H1 (cell line): ENCODE data around the gene TLE1. TPM values are rescaled to one million over a fixed set of nuclear protein-coding genes. Genes with fewer than 3 reads are reported as not detected.

Experiments
- CTCF ChIA-PET: fragments of 300-600 bp; sonication (Branson Sonifier 250); formaldehyde crosslinking; loops from one replicate; lab custom pipeline; 2021; ENCODE audit not compliant: partially characterized antibody; lab: Charles Lee
- POLR2A ChIA-PET: fragments of 300-600 bp; sonication (Branson Sonifier 250); formaldehyde crosslinking; loops from one replicate; lab custom pipeline; 2021; ENCODE audit warnings: inconsistent platforms; ENCODE audit not compliant: partially characterized antibody; lab: Charles Lee
- DNase-seq, 2 experiments: peaks; one replicate each; pipeline versions ENCODE4 v3.0.0 to v3.0.0-alpha.2; 2010 to 2022; ENCODE audit warnings: low spot score in 2 of 2, low read depth in 1 of 2, mixed read lengths in 1 of 2
- FAIRE-seq: peaks from 2 replicates; lab custom pipeline; 2011; peaks lifted over from hg19 to GRCh38; lab: Jason Lieb, UNC
- H2AFZ ChIP-seq: 2 replicates; pipeline ENCODE4 v1.8.1; 2012; ENCODE audit warnings: low read length, inconsistent platforms
- H2AK5ac ChIP-seq: 2 replicates; pipeline ENCODE4 v1.6.1; 2013; ENCODE audit warnings: low read depth, low read length
- H2BK120ac ChIP-seq: replicated peaks from 2 replicates; pipeline ENCODE3; 2013; ENCODE audit warnings: low read depth, low read length, inconsistent platforms
- H2BK12ac ChIP-seq: 2 replicates; pipeline ENCODE4 v1.6.1; 2013; ENCODE audit warnings: low read depth, low read length
- H2BK15ac ChIP-seq: 2 replicates; pipeline ENCODE4 v1.6.1; 2013; ENCODE audit warnings: low read length
- H2BK20ac ChIP-seq: 2 replicates; pipeline ENCODE4 v1.6.1; 2013; ENCODE audit warnings: low read length
- H2BK5ac ChIP-seq: 2 replicates; pipeline ENCODE4 v1.6.1; 2013; ENCODE audit warnings: low read depth, low read length
- H3K14ac ChIP-seq: 2 replicates; pipeline ENCODE4 v1.6.1; 2013; ENCODE audit warnings: inconsistent platforms; ENCODE audit not compliant: insufficient read length
- H3K18ac ChIP-seq: 2 replicates; pipeline ENCODE4 v1.6.1; 2013; ENCODE audit warnings: low read length; ENCODE audit errors: extremely low read depth
- H3K23ac ChIP-seq: 2 replicates; pipeline ENCODE4 v1.6.1; 2013; ENCODE audit warnings: inconsistent platforms; ENCODE audit not compliant: insufficient read length
- H3K23me2 ChIP-seq: 2 replicates; pipeline ENCODE4 v1.6.1; 2013; ENCODE audit warnings: low read depth, low read length
- H3K27ac ChIP-seq: 2 replicates; pipeline ENCODE4 v1.6.1; 2011; ENCODE audit warnings: low read depth, low read length, inconsistent platforms
- H3K27me3 ChIP-seq, 4 experiments: replicated peaks in 1 of 4; 1 replicate in 1 of 4; 2 replicates in 3 of 4; pipeline versions ENCODE4 v1.6.1 to v1.8.1; 2011 to 2013; ENCODE audit warnings: low read length in 3 of 4, mild to moderate bottlenecking in 3 of 4, inconsistent platforms in 2 of 4, mixed read lengths in 2 of 4, moderate library complexity in 1 of 4; ENCODE audit not compliant: control insufficient read depth in 3 of 4, insufficient read depth in 3 of 4; ENCODE audit errors: extremely low read depth in 1 of 4
- H3K36me3 ChIP-seq, 4 experiments: 2 replicates each; pipeline versions ENCODE4 v1.6.1 to v1.8.1; 2011 to 2013; ENCODE audit warnings: mild to moderate bottlenecking in 4 of 4, low read length in 3 of 4, moderate library complexity in 2 of 4, control low read depth in 1 of 4, inconsistent platforms in 1 of 4; ENCODE audit not compliant: insufficient read depth in 4 of 4, control insufficient read depth in 2 of 4
- H3K4ac ChIP-seq: replicated peaks from 2 replicates; pipeline ENCODE3; 2013; ENCODE audit warnings: low read length, low read depth, mixed read lengths, inconsistent platforms; ENCODE audit not compliant: insufficient read length
- H3K4me1 ChIP-seq, 4 experiments: replicated peaks in 1 of 4; 1 replicate in 1 of 4; 2 replicates in 3 of 4; pipeline versions ENCODE4 v1.6.1 to v1.8.1; 2011 to 2013; ENCODE audit warnings: low read length in 3 of 4, inconsistent platforms in 2 of 4, mixed read lengths in 1 of 4; ENCODE audit not compliant: insufficient read depth in 4 of 4, control insufficient read depth in 3 of 4
- H3K4me2 ChIP-seq, 2 experiments: 2 replicates each; pipeline versions ENCODE4 v1.6.1 to v1.8.1; 2011 to 2013; ENCODE audit warnings: low read depth in 2 of 2, low read length in 2 of 2, control low read depth in 1 of 2, inconsistent platforms in 1 of 2, mild to moderate bottlenecking in 1 of 2; ENCODE audit not compliant: insufficient read depth in 1 of 2
- H3K4me3 ChIP-seq, 4 experiments: fragments of 200-600, 300-600 bp in 1 of 4; sonication (generic), shearing (Covaris generic), sonication (Bioruptor Twin) in 1 of 4; 2 replicates each; pipeline versions ENCODE4 v1.5.1 to v1.8.1; 2011 to 2016; ENCODE audit warnings: low read length in 4 of 4, low read depth in 3 of 4, control low read depth in 2 of 4, inconsistent platforms in 2 of 4, mild to moderate bottlenecking in 2 of 4, mixed read lengths in 1 of 4, moderate library complexity in 1 of 4; ENCODE audit not compliant: insufficient read depth in 2 of 4; ENCODE audit errors: extremely low read depth in 1 of 4
- H3K56ac ChIP-seq: replicated peaks from 2 replicates; pipeline ENCODE3; 2013; ENCODE audit warnings: low read depth, mild to moderate bottlenecking, mixed read lengths, low read length, inconsistent platforms; ENCODE audit not compliant: insufficient read length
- H3K79me1 ChIP-seq: 2 replicates; pipeline ENCODE4 v1.6.1; 2013; ENCODE audit warnings: low read depth, low read length, control low read depth
- H3K79me2 ChIP-seq, 2 experiments: 2 replicates each; pipeline versions ENCODE4 v1.6.1 to v1.8.1; 2012 to 2013; ENCODE audit warnings: low read length in 2 of 2, mild to moderate bottlenecking in 2 of 2, inconsistent platforms in 1 of 2; ENCODE audit not compliant: insufficient read depth in 2 of 2, control insufficient read depth in 1 of 2
- H3K9ac ChIP-seq, 4 experiments: replicated peaks in 1 of 4; 1 replicate in 1 of 4; 2 replicates in 3 of 4; pipeline versions ENCODE4 v1.6.1 to v1.8.1; 2011 to 2013; ENCODE audit warnings: low read depth in 3 of 4, low read length in 3 of 4, control low read depth in 2 of 4, mild to moderate bottlenecking in 2 of 4, moderate library complexity in 2 of 4, inconsistent platforms in 1 of 4; ENCODE audit errors: extremely low read depth in 1 of 4
- H3K9me3 ChIP-seq, 2 experiments: 2 replicates each; pipeline versions ENCODE4 v1.6.1 to v1.8.1; 2012 to 2013; ENCODE audit warnings: mild to moderate bottlenecking in 2 of 2, moderate library complexity in 2 of 2, control low read depth in 1 of 2, inconsistent platforms in 1 of 2, low read depth in 1 of 2, low read length in 1 of 2, mixed read lengths in 1 of 2; ENCODE audit not compliant: insufficient read depth in 2 of 2
- H4K20me1 ChIP-seq, 2 experiments: replicated peaks in 1 of 2; 2 replicates each; pipeline versions ENCODE3 to v1.8.1; 2011 to 2013; ENCODE audit warnings: inconsistent platforms in 2 of 2, low read length in 2 of 2, mild to moderate bottlenecking in 1 of 2; ENCODE audit not compliant: insufficient read depth in 2 of 2, control insufficient read depth in 1 of 2
- H4K5ac ChIP-seq: 2 replicates; pipeline ENCODE4 v1.6.1; 2013; ENCODE audit warnings: low read length, low read depth, mixed read lengths, inconsistent platforms; ENCODE audit not compliant: insufficient read length
- H4K8ac ChIP-seq: 2 replicates; pipeline ENCODE4 v1.8.0; 2013; ENCODE audit warnings: mild to moderate bottlenecking, moderate library complexity, low read length, inconsistent platforms; ENCODE audit not compliant: insufficient read depth; ENCODE audit errors: extremely low read depth
- H4K91ac ChIP-seq: replicated peaks from 2 replicates; pipeline ENCODE3; 2013; ENCODE audit warnings: low read length, mixed read lengths, inconsistent platforms; ENCODE audit not compliant: insufficient read length
- BRCA1 ChIP-seq: IDR thresholded peaks from 2 replicates; pipeline ENCODE4 v1.6.1; 2012; ENCODE audit warnings: low read depth, low read length, improper control_type of control experiment
- CBX8 ChIP-seq: fragments of 300-800, 300-1000 bp; sonication (generic); IDR thresholded peaks from 2 replicates; pipeline ENCODE4 v1.7.1; 2016; ENCODE audit warnings: low read depth, low read length, borderline replicate concordance
- CEBPB ChIP-seq: IDR thresholded peaks from 2 replicates; pipeline ENCODE4 v1.6.1; 2012; ENCODE audit warnings: low read depth, low read length
- JUN ChIP-seq: IDR thresholded peaks from 2 replicates; pipeline ENCODE4 v1.6.1; 2011; ENCODE audit warnings: low read depth, mild to moderate bottlenecking, improper control_type of control experiment, low read length
- KDM1A ChIP-seq: fragments of 200-600, 300-600 bp; sonication (generic); IDR thresholded peaks from 2 replicates; pipeline ENCODE4 v1.7.1; 2016; ENCODE audit warnings: mild to moderate bottlenecking, low read length, borderline replicate concordance
- RBBP5 ChIP-seq: IDR thresholded peaks from 2 replicates; pipeline ENCODE4 v1.7.1; 2012; ENCODE audit warnings: low read depth, mild to moderate bottlenecking, inconsistent platforms, low read length, moderate library complexity, borderline replicate concordance
- SAP30 ChIP-seq: fragments of 300-600 bp; sonication (generic); IDR thresholded peaks from 2 replicates; pipeline ENCODE4 v1.7.1; 2012; ENCODE audit warnings: low read length, moderate library complexity, mild to moderate bottlenecking, inconsistent platforms; ENCODE audit not compliant: insufficient read depth, insufficient replicate concordance
- SIX5 ChIP-seq: IDR thresholded peaks from 2 replicates; pipeline ENCODE4 v1.6.1; 2011; ENCODE audit warnings: mild to moderate bottlenecking, low read depth, low read length
- SP1 ChIP-seq: IDR thresholded peaks from 2 replicates; pipeline ENCODE4 v1.6.1; 2011; ENCODE audit warnings: low read depth, low read length
- SUZ12 ChIP-seq: fragments of 200-600 bp; sonication (generic); IDR thresholded peaks from 2 replicates; pipeline ENCODE4 v1.6.1; 2012; ENCODE audit warnings: mild to moderate bottlenecking, inconsistent platforms, low read length, moderate library complexity, mixed read lengths
- WGBS, 2 experiments: shearing (Covaris generic) in 1 of 2; methylation state at CpG; one replicate each; pipeline versions ENCODE4 v1.1.6 to v1.1.7; 2013 to 2015; ENCODE audit warnings: low lambda C conversion rate in 2 of 2, mixed read lengths in 2 of 2, inconsistent platforms in 1 of 2, low coverage in 1 of 2, missing lambda C conversion rate in 1 of 2; ENCODE audit not compliant: insufficient replicate concordance in 2 of 2, insufficient coverage in 1 of 2, insufficient read length in 1 of 2; ENCODE audit errors: extremely low coverage in 1 of 2, missing lambda C conversion rate in 1 of 2; 5-methylcytosine and 5-hydroxymethylcytosine counted together
- polyA plus RNA-seq, 7 experiments: library from polyadenylated mRNA; depleted of rRNA in 3 of 7; stranded (reverse) in 5 of 7; unstranded in 2 of 7; fragments of >200 nt in 5 of 7; fragments of 200-250 nt in 2 of 7; gene quantifications; 1 replicate in 5 of 7; 2 replicates in 1 of 7; 4 replicates in 1 of 7; pipeline versions ENCODE4 v1.2.1 to v1.2.3, GENCODE V29; 2011 to 2013; ENCODE audit warnings: missing spikeins in 2 of 7, mixed read lengths in 2 of 7
- total RNA-seq: library from RNA; stranded (reverse); fragmentation: NEBNext Ultra II Directional; extraction: Animal tissue kit (Norgen Biotek cat#: 25700); gene quantifications from 2 replicates; pipeline ENCODE4 v1.2.1, GENCODE V29; 2021
- TF ChIP-seq, protein P1 (sequence below): IDR thresholded peaks from 2 replicates; pipeline ENCODE4 v1.6.1; 2012; ENCODE audit warnings: inconsistent platforms
- TF ChIP-seq, protein P2 (sequence below): IDR thresholded peaks from 2 replicates; pipeline ENCODE4 v1.6.1; 2011; ENCODE audit warnings: low read depth, mild to moderate bottlenecking, low read length; ENCODE audit not compliant: insufficient read depth

Gene TLE1
- total and polyA plus RNA-seq, 2 of the 8 experiments (the other 6 are each of a cell fraction or from before 2014, with no cell fraction given), result 81.8 to 91.6 TPM

DNA sequence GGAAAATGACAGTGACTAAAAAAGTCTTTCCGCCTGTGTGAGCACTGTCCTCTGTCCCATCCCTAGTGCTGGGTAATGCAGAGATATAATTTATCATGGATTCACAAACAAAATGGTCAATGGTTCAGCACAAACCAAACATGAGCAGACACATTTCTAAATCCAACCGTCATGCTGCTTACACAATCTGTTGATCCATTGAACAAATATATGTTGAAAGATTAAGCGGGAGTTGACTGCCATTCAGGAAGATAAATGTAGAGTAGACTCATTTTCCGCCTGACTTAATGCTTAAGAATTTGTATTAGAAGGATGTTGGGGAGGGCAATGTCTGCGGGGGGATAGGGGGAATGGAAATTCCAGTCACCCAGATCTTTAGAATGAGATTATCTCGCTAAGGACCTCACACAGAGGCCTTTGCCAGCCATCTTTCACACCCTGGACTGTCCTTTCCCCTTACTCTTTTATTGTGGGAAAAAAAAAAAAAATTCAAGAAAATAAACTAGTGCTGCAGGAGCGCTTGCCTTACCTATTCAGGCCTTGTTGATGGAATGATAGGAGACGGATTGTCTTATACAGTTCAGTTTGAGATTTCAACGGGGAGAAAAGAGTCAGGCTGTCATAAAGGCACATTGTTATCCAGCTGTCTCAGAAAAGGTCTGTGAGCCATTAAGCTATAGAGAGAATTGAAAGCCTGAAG, 153.7 kb downstream of the TLE1 start:
- FAIRE-seq (no peak), DNase-seq (no peak)
- POLR2A ChIA-PET, result no interaction called here
- H3K36me3 ChIP-seq, result no peaks in the 10 kb centered on the region
- peaks cover 0 to 2% (median under 1%) of the 10 kb centered on the region in 4 experiments; a peak in 1 of 7 replicates for H3K4me1 ChIP-seq
- no peaks in the 10 kb centered on the region for H3K27me3 ChIP-seq
- H3K23ac ChIP-seq, result no peak overlapping the region
- H2BK120ac ChIP-seq, result no peak overlapping the region
- no peak overlapping the region for H3K18ac ChIP-seq
- H4K91ac ChIP-seq, result no peak overlapping the region
- H3K4me2 ChIP-seq, result no peak overlapping the region
- no peak overlapping the region for H3K27ac ChIP-seq
- no peaks in the 10 kb centered on the region for H4K20me1 ChIP-seq
- H4K5ac ChIP-seq, result no peak overlapping the region
- no peak overlapping the region for H2BK15ac ChIP-seq
- H2BK12ac ChIP-seq, result no peak overlapping the region
- no peaks in the 10 kb centered on the region for H3K79me1 ChIP-seq
- H3K4me3 ChIP-seq, result no peak overlapping the region
- H3K23me2 ChIP-seq, result no peaks in the 10 kb centered on the region
- CTCF ChIA-PET, result interaction anchor here (0.6 to 1.4 kb wide), 4 partner anchors 13 to 768 kb away, joined by 3 to 4 read pairs (median 4); no protein-coding TSS in a partner anchor
- no peak overlapping the region for H3K9ac ChIP-seq
- no peak overlapping the region for H3K14ac ChIP-seq
- WGBS, 2 experiments, result 83% methylated on average over 9 of the region's 9 CpGs; no CpG with 5 or more reads in 1 of the 2 experiments
- no peak overlapping the region for H3K56ac ChIP-seq
- H3K79me2 ChIP-seq, result no peaks in the 10 kb centered on the region
- no peaks in the 10 kb centered on the region for H3K9me3 ChIP-seq
- H2AK5ac ChIP-seq, result no peak overlapping the region
- no peak overlapping the region for H2BK20ac ChIP-seq
- H4K8ac ChIP-seq, result no peak overlapping the region
- H3K4ac ChIP-seq, result no peak overlapping the region
- H2BK5ac ChIP-seq, result no peak overlapping the region
- no peak overlapping the region for H2AFZ ChIP-seq
- TF ChIP-seq CEBPB, result no peak
- no peak for TF ChIP-seq SP1
- no peak for TF ChIP-seq JUN
- TF ChIP-seq, protein P1, sequence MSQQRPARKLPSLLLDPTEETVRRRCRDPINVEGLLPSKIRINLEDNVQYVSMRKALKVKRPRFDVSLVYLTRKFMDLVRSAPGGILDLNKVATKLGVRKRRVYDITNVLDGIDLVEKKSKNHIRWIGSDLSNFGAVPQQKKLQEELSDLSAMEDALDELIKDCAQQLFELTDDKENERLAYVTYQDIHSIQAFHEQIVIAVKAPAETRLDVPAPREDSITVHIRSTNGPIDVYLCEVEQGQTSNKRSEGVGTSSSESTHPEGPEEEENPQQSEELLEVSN, result no peak
- TF ChIP-seq BRCA1, result no peak
- TF ChIP-seq, protein P2, sequence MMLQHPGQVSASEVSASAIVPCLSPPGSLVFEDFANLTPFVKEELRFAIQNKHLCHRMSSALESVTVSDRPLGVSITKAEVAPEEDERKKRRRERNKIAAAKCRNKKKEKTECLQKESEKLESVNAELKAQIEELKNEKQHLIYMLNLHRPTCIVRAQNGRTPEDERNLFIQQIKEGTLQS, result no peak
- TF ChIP-seq SUZ12, result no peak
- TF ChIP-seq SIX5, result no peak
- TF ChIP-seq SAP30, result no peak
- TF ChIP-seq KDM1A, result no peak
- no peak for TF ChIP-seq CBX8
- no peak for TF ChIP-seq RBBP5
